GM19240 (cell line): ENCODE measurements around the gene LTBP1.

Experiments used
- DNase-seq: peaks from one replicate; pipeline ENCODE4 v3.0.0; 2011; ENCODE audit warnings: low spot score; ENCODE audit not compliant: insufficient read length

The LTBP1 gene

GRCh38 chr2:33298233-33298632 is 351.5 kb downstream of the LTBP1 start:
- no peak for DNase-seq

GRCh38 chr2:33301355-33301754 is 354.6 kb downstream of the LTBP1 start:
- DNase-seq, result no peak

GRCh38 chr2:33302348-33302747 is 355.6 kb downstream of the LTBP1 start:
- no peak for DNase-seq

- no peak for DNase-seq
Observed at GRCh38 chr2:33304032-33304864, 357.5 kb downstream of the LTBP1 start.

GRCh38 chr2:33307659-33308270 is 361.0 kb downstream of the LTBP1 start:
- no peak for DNase-seq

GRCh38 chr2:33312355-33312754 is 365.6 kb downstream of the LTBP1 start:
- DNase-seq, result no peak

GRCh38 chr2:33313039-33313438 is 366.3 kb downstream of the LTBP1 start:
- no peak for DNase-seq

- DNase-seq, result no peak
Observed at GRCh38 chr2:33314541-33314940, 367.8 kb downstream of the LTBP1 start.

- no peak for DNase-seq
Observed at GRCh38 chr2:33316328-33316727, 369.6 kb downstream of the LTBP1 start.

GRCh38 chr2:33317369-33318007 is 370.7 kb downstream of the LTBP1 start:
- no peak for DNase-seq

- no peak for DNase-seq
Observed at GRCh38 chr2:33318456-33318855, 371.7 kb downstream of the LTBP1 start.

GRCh38 chr2:33320573-33320972 is 373.8 kb downstream of the LTBP1 start:
- DNase-seq, result no peak

GRCh38 chr2:33321236-33321771 is 374.6 kb downstream of the LTBP1 start:
- DNase-seq, result no peak

- DNase-seq, result no peak
Observed at GRCh38 chr2:33321876-33322483, 375.2 kb downstream of the LTBP1 start.

GRCh38 chr2:33322612-33323011 is 375.9 kb downstream of the LTBP1 start:
- no peak for DNase-seq

- DNase-seq, result no peak
Observed at GRCh38 chr2:33323957-33324356, 377.2 kb downstream of the LTBP1 start.

GRCh38 chr2:33326100-33326499 is 379.3 kb downstream of the LTBP1 start:
- DNase-seq, result no peak

GRCh38 chr2:33333433-33333832 is 386.7 kb downstream of the LTBP1 start:
- DNase-seq, result no peak

GRCh38 chr2:33334083-33334482 is 387.3 kb downstream of the LTBP1 start:
- no peak for DNase-seq

- DNase-seq, result no peak
Observed at GRCh38 chr2:33335516-33335915, 388.8 kb downstream of the LTBP1 start.

GRCh38 chr2:33336036-33336625 is 389.4 kb downstream of the LTBP1 start:
- DNase-seq, result no peak
